Astrocyte (in vitro differentiated cells and primary cell): ENCODE results near the gene PCNA.

Source experiments
- CTCF ChIP-seq: IDR thresholded peaks from 2 replicates; pipeline ENCODE4 v1.5.1; 2011; ENCODE audit warnings: low read depth, mild to moderate bottlenecking, inconsistent platforms, low read length, moderate library complexity; ENCODE audit not compliant: insufficient read depth
- EZH2 ChIP-seq: IDR thresholded peaks from 2 replicates; pipeline ENCODE4 v1.6.1; 2012; ENCODE audit warnings: mild to moderate bottlenecking, low read length, inconsistent platforms; ENCODE audit not compliant: insufficient read depth

GRCh38 chr20:5116875-5117274 lies 2.9 kb downstream of the PCNA start:
- no peak for TF ChIP-seq CTCF
- no peak for TF ChIP-seq EZH2
